ENCODE data around the gene ZNF385A. TPM values are rescaled to one million over a fixed set of nuclear protein-coding genes. Genes with fewer than 3 reads are reported as not detected.
A peak's percentile ranks its signal among the peaks of the same experiment; 100 is the strongest.
"Not testable (repeated sequence)": the region's sequence is repeated elsewhere in the genome, so short reads cannot be mapped to it uniquely, and the experiment has no call there.

Gene ZNF385A
- total RNA-seq, 6 donors from 2014 or later, result 18.5 to 43.8 (median 23.0) TPM

DNA sequence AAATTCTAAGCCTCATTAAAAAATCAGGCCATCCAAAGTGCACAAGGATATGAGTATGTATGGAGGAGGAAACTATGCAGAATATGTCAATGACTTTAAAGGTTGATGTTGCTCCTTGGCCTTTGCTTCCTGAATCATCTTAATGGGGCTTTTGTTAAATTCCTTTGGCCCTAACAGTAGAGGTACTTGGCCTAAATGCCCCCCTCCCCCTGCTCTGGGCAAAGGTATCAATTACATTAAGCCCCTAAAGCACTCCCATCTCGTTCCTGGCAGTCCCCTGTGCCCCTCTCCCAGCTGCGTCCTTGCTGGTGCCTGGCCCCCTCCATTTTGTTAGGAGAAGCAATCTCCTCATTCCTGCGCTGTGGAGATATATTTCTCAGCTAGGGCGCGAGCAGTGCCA lies 54.8 kb downstream of the ZNF385A start:
- TF ChIP-seq POLR2A (IDR thresholded peaks at IDR 0.05) (no peak), EP300 (IDR thresholded peaks at IDR 0.05) (no peak), POLR2AphosphoS5 (IDR thresholded peaks at IDR 0.05) (no peak)
- TF ChIP-seq, protein P1, sequence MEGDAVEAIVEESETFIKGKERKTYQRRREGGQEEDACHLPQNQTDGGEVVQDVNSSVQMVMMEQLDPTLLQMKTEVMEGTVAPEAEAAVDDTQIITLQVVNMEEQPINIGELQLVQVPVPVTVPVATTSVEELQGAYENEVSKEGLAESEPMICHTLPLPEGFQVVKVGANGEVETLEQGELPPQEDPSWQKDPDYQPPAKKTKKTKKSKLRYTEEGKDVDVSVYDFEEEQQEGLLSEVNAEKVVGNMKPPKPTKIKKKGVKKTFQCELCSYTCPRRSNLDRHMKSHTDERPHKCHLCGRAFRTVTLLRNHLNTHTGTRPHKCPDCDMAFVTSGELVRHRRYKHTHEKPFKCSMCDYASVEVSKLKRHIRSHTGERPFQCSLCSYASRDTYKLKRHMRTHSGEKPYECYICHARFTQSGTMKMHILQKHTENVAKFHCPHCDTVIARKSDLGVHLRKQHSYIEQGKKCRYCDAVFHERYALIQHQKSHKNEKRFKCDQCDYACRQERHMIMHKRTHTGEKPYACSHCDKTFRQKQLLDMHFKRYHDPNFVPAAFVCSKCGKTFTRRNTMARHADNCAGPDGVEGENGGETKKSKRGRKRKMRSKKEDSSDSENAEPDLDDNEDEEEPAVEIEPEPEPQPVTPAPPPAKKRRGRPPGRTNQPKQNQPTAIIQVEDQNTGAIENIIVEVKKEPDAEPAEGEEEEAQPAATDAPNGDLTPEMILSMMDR (IDR thresholded peaks at IDR 0.05), result no peak
- H3K36me3 ChIP-seq, result peaks cover 0 to 11% (median 0%) of the 10 kb centered on the region in 4 donors
- no peaks in the 10 kb centered on the region for H3K27me3 ChIP-seq
- H3K27ac ChIP-seq, result peak overlapping the region in 3 of 4 donors; percentile 6 to 70 (median 32)
- DNase-seq, result no peak
- H3K9me3 ChIP-seq, result no peaks in the 10 kb centered on the region
- H3K4me3 ChIP-seq, result no peak overlapping the region
- WGBS, 2 donors, result 77 to 83% methylated on average over 5 of the region's 5 CpGs
- peaks cover 54 to 93% (median 58%) of the 10 kb centered on the region in 4 donors for H3K4me1 ChIP-seq
- no peak for ATAC-seq (ENCODE audit: low FRiP score in 2 of 2)

DNA sequence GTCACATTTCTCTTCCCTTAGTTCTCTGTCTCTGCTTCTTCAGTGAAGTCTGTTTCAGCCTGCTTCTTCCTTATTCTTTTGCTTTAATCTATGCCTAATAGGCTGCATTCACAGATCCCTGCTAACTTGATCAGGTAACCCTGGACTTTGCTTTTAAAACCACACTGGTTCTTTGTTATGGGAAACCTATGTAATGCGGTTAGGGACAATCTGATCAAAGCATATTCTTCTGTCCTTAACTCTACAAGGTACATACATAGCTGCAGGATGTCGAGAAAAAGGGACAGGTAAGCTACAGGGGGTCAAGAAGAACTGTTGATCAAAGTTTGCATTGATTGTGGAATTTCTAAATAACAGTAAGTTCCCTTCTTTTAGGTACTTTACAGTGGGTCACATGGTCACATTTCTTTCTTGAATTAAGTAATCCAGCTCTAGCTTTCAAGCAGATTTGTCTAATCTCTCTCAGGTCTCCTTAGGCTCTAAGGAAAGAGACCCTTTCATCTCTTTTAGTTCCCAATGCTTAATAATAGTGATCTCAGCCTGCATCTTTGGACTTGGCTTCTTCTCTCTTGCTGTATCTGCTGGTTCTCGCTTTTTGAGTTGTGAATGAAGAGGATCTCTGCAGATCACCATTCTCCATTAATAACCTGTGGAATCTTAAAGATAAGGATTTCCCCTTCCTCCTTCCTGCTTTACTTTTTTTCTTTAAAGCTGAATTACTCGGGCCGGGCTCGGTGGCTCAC lies 55.8 kb downstream of the ZNF385A start:
- Histone ChIP-seq H3K9me3 (no peaks in the 10 kb centered on the region), H3K36me3 (peaks cover 0 to 11% (median 0%) of the 10 kb centered on the region in 4 donors), H3K27ac (peak overlapping the region in 3 of 4 donors; percentile 17 to 74 (median 70)), H3K4me1 (peaks cover 58 to 88% (median 61%) of the 10 kb centered on the region in 4 donors), H3K4me3 (no peak overlapping the region), H3K27me3 (no peaks in the 10 kb centered on the region)
- ATAC-seq (ENCODE audit: low FRiP score in 2 of 2) (no peak), DNase-seq (no peak)
- TF ChIP-seq POLR2AphosphoS5 (IDR thresholded peaks at IDR 0.05), result no peak
- WGBS, 2 donors, result 69% methylated on average over 6 of the region's 6 CpGs

DNA sequence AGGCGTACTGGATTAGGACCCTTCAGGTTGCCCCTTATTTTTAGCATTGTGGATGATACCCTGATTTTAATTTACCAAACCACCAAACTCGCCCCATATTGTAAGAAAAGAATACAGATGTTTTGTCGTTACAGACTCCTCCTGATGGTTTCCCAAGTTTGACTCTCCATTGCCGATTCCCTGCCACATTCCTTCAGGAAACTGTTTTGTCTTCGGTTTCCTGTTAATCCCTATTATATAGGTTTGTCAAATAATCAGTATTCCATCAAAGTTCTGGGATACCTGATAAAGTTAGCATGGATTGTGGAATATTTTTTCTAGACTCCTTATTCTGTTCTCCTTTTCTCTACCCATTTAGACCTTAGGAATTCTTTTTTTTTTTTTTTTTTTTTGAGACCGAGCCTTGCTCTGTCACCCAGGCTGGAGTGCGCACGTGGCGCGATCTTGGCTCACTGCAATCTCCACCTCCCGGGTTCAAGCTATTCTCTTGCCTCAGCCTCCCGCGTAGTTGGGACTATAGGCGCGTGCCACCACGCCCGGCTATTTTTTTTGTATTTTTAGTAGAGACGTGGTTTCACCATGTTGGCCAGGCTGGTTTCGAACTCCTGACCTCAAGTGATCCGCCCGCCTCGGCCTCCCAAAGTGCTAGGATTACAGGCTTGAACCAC lies 59.0 kb downstream of the ZNF385A start:
- 44 to 46% methylated on average over 22 of the region's 22 CpGs for WGBS, 2 donors
- H3K4me3 ChIP-seq, result peak overlapping the region; percentile 70 to 86 (median 78)
- H3K27me3 ChIP-seq; ATAC-seq (ENCODE audit: low FRiP score in 2 of 2); H3K9me3 ChIP-seq; DNase-seq: not testable (repeated sequence)
- peaks cover 47 to 57% (median 52%) of the 10 kb centered on the region in 4 donors for H3K4me1 ChIP-seq
- peak overlapping the region; percentile 85 to 94 (median 92) for H3K27ac ChIP-seq
- H3K36me3 ChIP-seq, result peaks cover 0 to 11% (median 0%) of the 10 kb centered on the region in 4 donors

DNA sequence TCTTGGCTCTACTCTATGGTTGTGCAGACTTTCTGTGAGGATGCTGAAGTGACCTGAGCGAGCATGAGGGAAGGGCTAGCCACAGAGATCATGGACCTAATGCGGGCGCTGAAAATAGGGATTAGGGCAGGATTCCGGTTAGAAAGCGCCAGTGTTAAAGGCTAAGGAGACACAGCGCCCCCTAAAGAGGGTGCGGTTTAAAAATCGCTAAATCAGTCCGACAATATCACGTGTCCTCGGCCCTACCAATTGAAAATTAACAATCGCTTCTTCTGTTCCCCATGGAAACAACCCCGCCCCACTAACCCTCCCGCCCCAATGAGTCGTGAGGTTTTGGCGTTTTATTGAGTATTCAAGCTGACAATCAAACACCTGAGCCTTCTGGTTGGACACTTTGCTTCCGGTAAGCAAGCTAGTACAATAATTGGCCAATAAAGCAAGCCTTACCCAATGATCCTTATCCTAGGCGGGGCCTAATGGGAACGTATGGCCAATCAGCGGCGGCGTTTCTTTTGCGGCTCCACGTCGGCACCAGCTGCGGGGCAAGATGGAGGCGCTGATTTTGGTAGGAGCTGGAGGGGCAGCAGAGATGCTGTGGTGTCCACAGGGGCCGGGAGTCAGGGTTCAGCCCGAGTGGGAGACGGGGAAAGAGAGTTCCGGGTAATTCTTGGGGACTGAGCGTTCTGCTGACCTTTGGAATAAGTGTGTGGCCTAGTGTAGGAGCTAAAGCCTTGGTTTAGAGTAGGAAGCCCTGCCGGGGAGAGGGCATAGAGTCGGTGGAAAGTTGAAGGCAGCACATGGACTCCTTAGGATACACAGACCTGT lies 59.7 kb downstream of the ZNF385A start, which contains the start of gene COPZ1:
Gene COPZ1, plus strand, starts transcription at position 515 of the 825 bp plus-strand sequence. Its CDS starts 33 bp downstream, at position 548.
- H3K4me1 ChIP-seq, result peaks cover 41 to 49% (median 46%) of the 10 kb centered on the region in 4 donors

DNA sequence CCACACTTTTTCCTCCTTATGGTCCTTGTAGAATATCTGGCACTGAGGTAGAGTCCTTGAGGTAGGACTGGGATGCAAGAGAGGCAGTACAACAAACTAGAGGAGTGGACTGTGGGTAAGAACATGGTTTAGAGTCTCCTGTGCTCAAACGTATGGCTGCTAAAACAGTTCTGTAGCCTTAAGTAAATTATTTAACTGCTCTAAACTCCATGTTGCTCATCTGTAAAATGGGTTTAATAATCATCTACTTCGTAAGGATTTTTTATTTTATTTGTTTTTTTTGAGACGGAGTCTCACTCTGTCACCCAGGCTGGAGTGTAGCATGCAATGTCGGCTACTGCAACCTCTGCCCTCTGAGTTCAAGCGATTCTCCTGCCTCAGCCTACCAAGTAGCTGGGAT lies 63.2 kb downstream of the ZNF385A start:
- Histone ChIP-seq H3K4me1 (peaks cover 11 to 18% (median 15%) of the 10 kb centered on the region in 4 donors), H3K36me3 (no peaks in the 10 kb centered on the region), H3K4me3 (no peak overlapping the region), H3K27me3 (no peaks in the 10 kb centered on the region), H3K27ac (no peak overlapping the region), H3K9me3 (no peaks in the 10 kb centered on the region)
- no peak for ATAC-seq (ENCODE audit: low FRiP score in 2 of 2)
- 89 to 94% methylated on average over 5 of the region's 5 CpGs for WGBS, 2 donors
- no peak for DNase-seq
- no peak for TF ChIP-seq EP300 (IDR thresholded peaks at IDR 0.05)
- no peak for TF ChIP-seq POLR2A (IDR thresholded peaks at IDR 0.05)
- TF ChIP-seq, protein P1 (IDR thresholded peaks at IDR 0.05), result no peak
- no peak for TF ChIP-seq POLR2AphosphoS5 (IDR thresholded peaks at IDR 0.05)

More for the DNA sequence above, 59.7 kb downstream of the ZNF385A start, which contains the start of gene COPZ1:
- WGBS, 2 donors, result 1 to 2% methylated on average over 31 to 34 of the region's 34 CpGs
- no peaks in the 10 kb centered on the region for H3K9me3 ChIP-seq
- H3K27ac ChIP-seq, result peak within 1 kb of the TSS; percentile 85 to 94 (median 92)
- DNase-seq (peak; percentile 90 to 96), ATAC-seq (ENCODE audit: low FRiP score in 2 of 2) (peak; percentile 98)
- peaks cover 0 to 11% (median 0%) of the 10 kb centered on the region in 4 donors for H3K36me3 ChIP-seq
- TF ChIP-seq POLR2AphosphoS5 (IDR thresholded peaks at IDR 0.05) (peak; percentile 74 to 85), EP300 (IDR thresholded peaks at IDR 0.05) (peak in 1 of 4 donors; percentile 1), POLR2A (IDR thresholded peaks at IDR 0.05) (peak in 3 of 4 donors; percentile 61 to 88 (median 73))
- TF ChIP-seq, protein P1 (IDR thresholded peaks at IDR 0.05), result peak; percentile 35 to 77 (median 58)
- H3K4me3 ChIP-seq, result peak within 1 kb of the TSS; percentile 70 to 86 (median 78)
- no peaks in the 10 kb centered on the region for H3K27me3 ChIP-seq

Small RNA genes lying within 50 kb of the gene (small RNA-seq; reads per million reads assigned to genes)
- gene MIR148B, result 51.4 to 245 (median 99.7) reads per million in 4 donors
- 0 reads per million in 4 donors for gene RN7SL744P

Other genes with a start within 250 kb of the ZNF385A start
- gene SMUG1, start 195.7 kb downstream of the ZNF385A start, total RNA-seq, result 10 to 100 TPM; 19.8 to 54.5 (median 28.6) TPM
- gene CBX5, start 104.6 kb downstream of the ZNF385A start, total RNA-seq, result 10 to 100 TPM; 15.5 to 48.2 (median 36.1) TPM
- gene HNRNPA1, start 104.0 kb downstream of the ZNF385A start, total RNA-seq, result 100 to 1,000 TPM; 255 to 870 (median 475) TPM
- 10 to 100 TPM in 2 of 6 donors, 1 to 10 TPM in 4; 2.7 to 16.8 (median 9.3) TPM for gene NFE2, start 83.7 kb downstream of the ZNF385A start, total RNA-seq
- 100 to 1,000 TPM in 3 of 6 donors, 10 to 100 TPM in 3; 55.5 to 132 (median 96.7) TPM for gene COPZ1, start 59.6 kb downstream of the ZNF385A start, total RNA-seq
- 1 to 10 TPM in 3 of 6 donors, under 1 TPM in 1, not detected in 2; 0.39 to 2.1 (median 1.1) TPM for gene GPR84, start 20.2 kb downstream of the ZNF385A start, total RNA-seq
- 100 to 1,000 TPM in 2 of 6 donors, 10 to 100 TPM in 4; 48.3 to 146 (median 92.6) TPM for gene ITGA5, start 34.5 kb upstream of the ZNF385A start, total RNA-seq
- 1 to 10 TPM in 4 of 6 donors, not detected in 2; 1.4 to 4.6 (median 2.2) TPM for gene GTSF1, start 88.9 kb upstream of the ZNF385A start, total RNA-seq
- gene NCKAP1L, start 113.0 kb upstream of the ZNF385A start, total RNA-seq, result 10 to 100 TPM; 46.5 to 92.7 (median 63.5) TPM
- 10 to 100 TPM in 2 of 6 donors, 1 to 10 TPM in 4; 3.8 to 17.8 (median 7.0) TPM for gene PDE1B, start 164.9 kb upstream of the ZNF385A start, total RNA-seq
- gene PPP1R1A, start 203.9 kb upstream of the ZNF385A start, total RNA-seq, result under 1 TPM in 4 of 6 donors, not detected in 2; 0.22 to 0.89 (median 0.30) TPM

All from upper lobe of left lung (tissue), 6 donors.